Measurements from ENCODE around the gene MCL1.

- no peak for TF ChIP-seq CTCF (IDR thresholded peaks at IDR 0.05; ENCODE audit: low read depth, low read length)
- no peak for TF ChIP-seq EZH2phosphoT487 (IDR thresholded peaks at IDR 0.05; ENCODE audit: low read depth)
Measured at GRCh38 chr1:150627826-150628410, 48.5 kb upstream of the MCL1 start.
